IgD-negative memory B cell (primary cell): ENCODE measurements around the gene PPP1R18. TPM values are rescaled to one million over a fixed set of nuclear protein-coding genes. Genes with fewer than 3 reads are reported as not detected.

Experiments
- H3K27ac Mint-ChIP-seq, 3 donors: one replicate each; pipeline ENCODE4 v1.8.0; 2020 to 2022; ENCODE audit warnings: mild to moderate bottlenecking in 3 of 3, mixed read lengths in 3 of 3, moderate library complexity in 1 of 3
- H3K27me3 Mint-ChIP-seq: one replicate; pipeline ENCODE4 v1.8.0; 2021; ENCODE audit warnings: mixed read lengths
- H3K36me3 Mint-ChIP-seq: one replicate; pipeline ENCODE4 v1.8.0; 2020; ENCODE audit warnings: mild to moderate bottlenecking, mixed read lengths
- H3K4me1 Mint-ChIP-seq, 3 donors: one replicate each; pipeline ENCODE4 v1.8.0; 2020 to 2022; ENCODE audit warnings: mixed read lengths in 3 of 3, mild to moderate bottlenecking in 1 of 3
- H3K4me3 Mint-ChIP-seq, 4 donors: one replicate each; pipeline ENCODE4 v1.8.0; 2020 to 2022; ENCODE audit warnings: mild to moderate bottlenecking in 4 of 4, mixed read lengths in 4 of 4, moderate library complexity in 3 of 4
- H3K9me3 Mint-ChIP-seq, 3 donors: one replicate each; pipeline ENCODE4 v1.8.0; 2020 to 2021; ENCODE audit warnings: mixed read lengths in 3 of 3, mild to moderate bottlenecking in 1 of 3
- polyA plus RNA-seq: library from polyadenylated mRNA; unstranded; fragments of 300-500 nt; fragmentation: Illumina TruSeq; gene quantifications from one replicate; pipeline ENCODE4 v1.2.3, GENCODE V29; 2021

PPP1R18 gene
- polyA plus RNA-seq, 1 donor from 2014 or later, result 91.7 TPM

DNA sequence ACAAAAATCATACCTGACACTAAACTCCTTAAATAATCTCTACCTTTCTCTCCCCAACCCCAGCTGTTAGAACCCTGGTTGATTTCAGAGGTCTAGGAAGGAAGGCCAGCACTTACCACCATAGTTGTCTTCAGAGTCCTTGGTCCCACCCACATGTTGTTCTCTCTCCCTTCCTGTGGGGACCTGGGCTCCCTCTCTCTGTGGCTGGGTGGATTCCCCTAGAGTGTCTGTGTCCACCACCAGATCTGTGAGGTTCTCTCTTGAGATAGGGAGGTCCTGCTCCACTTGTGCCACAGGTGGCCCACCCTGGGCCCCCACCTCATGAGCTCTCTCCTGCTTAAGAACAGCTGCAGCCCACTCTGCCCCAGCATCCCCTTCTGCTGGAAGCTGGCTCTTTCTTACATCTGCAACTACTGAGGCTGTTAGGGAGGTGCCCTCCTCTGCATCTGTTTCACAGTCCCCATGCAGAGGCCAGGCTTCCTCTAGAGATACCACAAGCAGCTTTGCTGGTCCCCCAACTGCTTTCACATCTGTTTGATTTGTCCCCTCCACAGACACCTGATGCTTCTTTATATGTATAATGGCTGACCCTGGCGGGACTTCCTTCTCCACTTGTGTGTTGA, 25.4 kb upstream of the PPP1R18 start:
- peak overlapping the region in 1 of 4 donors; percentile 17 for H3K4me3 Mint-ChIP-seq
- peaks cover 19 to 33% (median 29%) of the 10 kb centered on the region in 3 donors for H3K4me1 Mint-ChIP-seq
- no peaks in the 10 kb centered on the region for H3K27me3 Mint-ChIP-seq
- no peak overlapping the region for H3K27ac Mint-ChIP-seq
- H3K36me3 Mint-ChIP-seq, result peaks cover 12% of the 10 kb centered on the region
- no peaks in the 10 kb centered on the region for H3K9me3 Mint-ChIP-seq

DNA sequence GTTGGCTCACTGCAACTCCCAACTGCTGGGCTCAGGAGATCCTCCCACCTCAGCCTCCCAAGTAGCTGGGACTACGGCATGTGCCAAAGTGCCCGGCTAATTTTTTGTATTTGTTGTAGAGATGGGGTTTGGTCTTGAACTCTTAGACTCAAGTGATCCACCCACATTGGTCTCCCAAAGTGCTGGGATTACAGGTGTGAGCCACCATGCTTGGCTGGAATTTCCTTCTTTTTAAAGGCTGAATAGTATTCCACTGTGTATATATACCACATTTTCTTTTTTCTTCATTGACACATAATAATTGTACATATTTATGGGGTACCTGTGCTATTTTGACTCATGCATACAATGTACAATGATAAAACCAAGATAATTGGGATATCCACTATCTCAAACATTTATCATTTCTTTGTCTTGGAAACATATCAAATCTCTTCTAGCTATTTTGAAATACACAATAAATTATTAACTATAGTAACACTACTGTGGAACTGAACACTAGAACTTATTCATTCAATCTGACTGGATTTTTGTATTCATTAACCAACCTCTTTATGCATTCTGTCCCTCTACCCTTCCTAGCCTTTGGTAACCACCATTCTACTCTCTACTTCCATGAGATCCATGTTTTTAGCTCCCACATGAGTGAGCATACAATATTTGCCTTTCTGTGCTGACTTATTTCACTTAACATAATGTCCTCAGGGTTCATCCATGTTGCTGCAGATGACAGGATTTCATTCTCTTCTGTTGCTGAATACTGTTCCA, 22.8 kb upstream of the PPP1R18 start:
- H3K9me3 Mint-ChIP-seq, result no peaks in the 10 kb centered on the region
- no peaks in the 10 kb centered on the region for H3K27me3 Mint-ChIP-seq
- H3K4me1 Mint-ChIP-seq, result peaks cover 15 to 16% (median 15%) of the 10 kb centered on the region in 3 donors
- H3K4me3 Mint-ChIP-seq, result no peak overlapping the region
- H3K27ac Mint-ChIP-seq, result no peak overlapping the region
- peaks cover 10% of the 10 kb centered on the region for H3K36me3 Mint-ChIP-seq

DNA sequence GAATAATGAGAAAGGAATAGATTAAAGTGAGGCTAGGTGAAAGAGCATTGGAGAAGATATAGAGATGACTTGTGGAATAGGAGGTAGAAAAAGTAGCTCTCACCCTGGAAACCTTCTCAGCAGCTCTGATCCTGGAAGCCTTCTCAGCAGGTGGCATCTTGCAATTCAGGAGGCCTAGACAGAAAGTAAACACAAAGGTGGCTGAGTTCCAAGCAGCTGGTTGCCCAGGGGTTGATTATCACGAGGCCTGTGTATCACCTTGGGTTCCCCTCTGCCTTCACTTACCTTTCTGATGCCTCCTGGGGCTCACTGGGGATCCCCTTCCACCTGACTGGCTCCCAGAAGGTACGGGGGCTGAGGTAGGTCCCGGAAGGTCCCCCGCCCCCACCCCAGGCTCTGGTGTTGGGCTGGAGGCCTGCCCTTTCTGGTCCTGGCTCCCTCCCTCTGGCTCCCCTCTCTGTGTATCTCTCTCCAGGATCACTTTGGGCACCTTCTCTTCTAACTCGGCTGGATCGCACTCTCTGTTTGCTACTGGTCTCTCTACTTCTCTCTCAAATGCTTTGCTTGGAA, 20.9 kb upstream of the PPP1R18 start:
- no peak overlapping the region for H3K4me3 Mint-ChIP-seq
- H3K4me1 Mint-ChIP-seq, result peaks cover 8 to 13% (median 11%) of the 10 kb centered on the region in 3 donors
- no peaks in the 10 kb centered on the region for H3K27me3 Mint-ChIP-seq
- peaks cover 10% of the 10 kb centered on the region for H3K36me3 Mint-ChIP-seq
- H3K9me3 Mint-ChIP-seq, result no peaks in the 10 kb centered on the region
- peak overlapping the region in 1 of 3 donors; percentile 78 for H3K27ac Mint-ChIP-seq

DNA sequence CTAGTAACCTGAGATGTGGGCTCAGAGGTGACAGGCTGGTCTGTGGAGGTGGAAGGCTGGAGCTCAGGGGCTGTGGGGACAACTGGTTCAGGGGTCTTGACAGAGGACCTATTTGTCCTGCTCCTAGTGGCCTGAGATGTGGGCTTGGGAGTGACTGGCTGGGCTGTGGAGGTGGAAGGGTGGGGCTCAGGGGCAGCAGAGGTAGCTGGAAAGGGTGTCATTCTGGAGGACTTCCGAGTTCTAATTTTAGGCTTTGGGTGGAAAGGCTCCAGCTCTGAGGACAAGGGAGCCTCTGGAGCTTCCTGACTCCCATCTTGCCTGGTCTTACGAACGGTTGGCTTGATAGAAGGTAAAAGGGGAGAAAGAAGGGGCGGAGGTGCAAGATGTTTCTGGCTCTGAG, 19.2 kb upstream of the PPP1R18 start:
- no peaks in the 10 kb centered on the region for H3K27me3 Mint-ChIP-seq
- H3K4me1 Mint-ChIP-seq, result peaks cover 3 to 5% (median 5%) of the 10 kb centered on the region in 3 donors
- no peak overlapping the region for H3K27ac Mint-ChIP-seq
- H3K4me3 Mint-ChIP-seq, result no peak overlapping the region
- H3K9me3 Mint-ChIP-seq, result no peaks in the 10 kb centered on the region
- H3K36me3 Mint-ChIP-seq, result peaks cover 8% of the 10 kb centered on the region

DNA sequence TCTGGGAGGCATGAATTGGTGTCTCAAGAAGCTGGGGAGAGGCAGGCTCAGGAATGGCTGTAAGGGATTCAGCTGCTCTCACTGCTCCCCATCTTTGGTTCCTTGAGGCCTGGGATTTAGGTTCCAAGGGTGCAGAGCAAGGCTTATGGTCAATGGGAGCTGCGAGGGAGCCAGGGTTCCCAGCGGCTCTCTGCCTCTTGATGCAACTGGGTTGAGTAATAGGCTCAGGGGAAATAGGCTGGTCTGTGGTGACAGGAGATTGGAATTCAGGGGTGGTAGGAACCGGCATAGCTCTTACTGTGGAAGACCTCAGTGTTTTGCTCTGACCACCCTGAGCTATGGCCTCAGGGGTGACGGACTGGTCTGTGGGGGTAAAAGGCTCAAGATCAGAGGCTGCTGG, 17.4 kb upstream of the PPP1R18 start:
- no peaks in the 10 kb centered on the region for H3K27me3 Mint-ChIP-seq

DNA sequence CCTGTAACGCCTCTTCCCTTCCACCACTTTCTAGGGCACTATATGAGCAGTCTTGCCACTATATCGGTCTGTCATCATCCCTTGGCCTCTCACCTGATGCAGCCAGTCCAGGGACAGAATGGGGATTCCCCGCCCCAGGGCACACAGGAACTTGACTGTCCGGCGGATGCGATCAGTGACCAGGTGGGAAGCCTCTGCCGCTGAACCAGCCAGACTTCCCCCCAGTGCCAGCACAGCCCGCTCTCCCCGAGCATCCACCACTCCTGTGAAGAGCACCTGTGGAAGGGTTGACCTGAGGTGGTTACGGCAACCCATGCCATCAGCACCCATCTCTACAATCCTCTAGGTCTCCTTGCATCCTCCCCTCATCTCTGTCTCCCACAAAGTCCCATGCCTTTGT, 16.6 kb upstream of the PPP1R18 start:
- no peak overlapping the region for H3K27ac Mint-ChIP-seq
- no peaks in the 10 kb centered on the region for H3K27me3 Mint-ChIP-seq
- peaks cover 8% of the 10 kb centered on the region for H3K36me3 Mint-ChIP-seq
- H3K4me1 Mint-ChIP-seq, result peaks cover 0 to 5% (median 5%) of the 10 kb centered on the region in 3 donors
- H3K4me3 Mint-ChIP-seq, result no peak overlapping the region
- no peaks in the 10 kb centered on the region for H3K9me3 Mint-ChIP-seq

More for the DNA sequence above, 17.4 kb upstream of the PPP1R18 start:
- Mint-ChIP-seq H3K4me3 (no peak overlapping the region), H3K27ac (no peak overlapping the region), H3K4me1 (peaks cover 0 to 5% (median 5%) of the 10 kb centered on the region in 3 donors), H3K36me3 (peaks cover 8% of the 10 kb centered on the region), H3K9me3 (no peaks in the 10 kb centered on the region)

DNA sequence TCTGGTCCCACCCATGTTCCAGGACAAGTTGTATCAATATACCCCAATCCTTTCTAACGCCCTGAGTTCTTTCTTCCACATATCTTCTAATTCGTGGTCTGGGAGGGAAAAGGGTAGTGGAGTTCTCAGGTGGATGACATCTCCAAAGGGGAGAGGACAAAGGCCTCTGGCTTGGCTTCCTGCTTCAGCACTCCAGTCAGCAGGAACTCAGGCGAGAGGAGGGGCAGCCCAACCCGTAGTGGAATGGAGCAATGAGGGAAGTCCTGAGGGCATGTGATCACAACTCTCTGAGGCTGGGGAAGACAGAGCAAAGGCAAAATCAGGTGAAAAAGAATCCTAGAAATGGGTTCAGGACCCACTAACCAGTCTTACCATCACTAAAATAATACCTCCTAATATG, 13.9 kb upstream of the PPP1R18 start:
- Mint-ChIP-seq H3K27me3 (no peaks in the 10 kb centered on the region), H3K4me1 (no peaks in the 10 kb centered on the region), H3K4me3 (no peak overlapping the region), H3K9me3 (no peaks in the 10 kb centered on the region), H3K36me3 (peaks cover 1% of the 10 kb centered on the region), H3K27ac (peak overlapping the region in 2 of 3 donors; percentile 59 to 81)

DNA sequence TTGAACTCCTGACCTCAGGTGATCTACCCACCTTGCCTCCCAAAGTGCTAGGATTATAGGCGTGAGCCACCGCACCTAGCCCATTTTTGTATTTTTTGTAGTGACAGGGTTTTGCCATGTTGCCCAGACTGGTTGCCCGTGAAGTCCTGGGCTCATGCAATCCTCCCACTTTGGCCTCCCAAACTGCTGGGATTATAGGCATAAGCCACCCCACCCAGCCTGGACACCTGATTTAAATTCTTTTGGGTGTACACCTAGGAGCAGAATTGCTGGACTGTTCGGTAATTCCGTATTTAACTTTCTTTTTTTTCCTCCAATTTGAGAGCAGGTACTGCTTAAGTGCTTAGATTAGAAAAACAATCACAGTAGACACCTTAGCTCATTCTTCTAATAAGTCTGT, 10.0 kb upstream of the PPP1R18 start:
- Mint-ChIP-seq H3K4me3 (no peak overlapping the region), H3K9me3 (no peaks in the 10 kb centered on the region), H3K27me3 (no peaks in the 10 kb centered on the region), H3K27ac (no peak overlapping the region), H3K36me3 (no peaks in the 10 kb centered on the region), H3K4me1 (peaks cover 2 to 6% (median 5%) of the 10 kb centered on the region in 3 donors)

DNA sequence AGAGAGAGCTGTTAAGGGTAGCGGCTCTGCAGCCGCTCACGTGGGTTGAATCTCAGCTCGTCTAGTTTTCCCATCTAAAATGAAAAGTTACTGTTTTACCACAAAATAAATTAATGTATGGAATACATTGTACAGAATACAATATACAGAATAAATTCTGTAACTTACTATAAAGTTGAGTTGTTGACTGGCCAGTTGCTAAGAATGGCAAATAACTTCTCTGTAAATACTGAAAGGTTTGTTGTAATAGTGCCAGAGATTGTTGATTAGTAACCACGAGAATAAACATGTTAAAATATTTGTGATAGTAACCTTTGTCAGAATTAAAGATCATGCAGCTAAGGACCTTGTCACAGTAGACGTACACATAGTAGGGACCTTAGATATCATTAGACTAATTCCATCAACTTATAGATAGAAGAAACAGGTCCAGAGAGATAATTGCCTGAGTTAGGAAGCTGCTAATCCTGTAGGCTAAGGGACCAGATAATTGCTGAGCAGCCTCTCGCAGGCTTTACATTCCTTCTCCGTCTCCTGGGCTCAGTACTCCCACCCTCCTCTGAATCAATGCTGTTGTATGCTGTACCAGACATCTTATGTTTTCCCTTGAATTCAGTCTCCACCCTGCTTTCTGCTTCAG, 4.9 kb upstream of the PPP1R18 start:
- Mint-ChIP-seq H3K4me1 (peaks cover 33 to 38% (median 35%) of the 10 kb centered on the region in 3 donors), H3K4me3 (peak overlapping the region; percentile 99 to 100 (median 100)), H3K9me3 (no peaks in the 10 kb centered on the region), H3K36me3 (peaks cover 3% of the 10 kb centered on the region), H3K27me3 (no peaks in the 10 kb centered on the region), H3K27ac (peak overlapping the region; percentile 28 to 100 (median 78))

DNA sequence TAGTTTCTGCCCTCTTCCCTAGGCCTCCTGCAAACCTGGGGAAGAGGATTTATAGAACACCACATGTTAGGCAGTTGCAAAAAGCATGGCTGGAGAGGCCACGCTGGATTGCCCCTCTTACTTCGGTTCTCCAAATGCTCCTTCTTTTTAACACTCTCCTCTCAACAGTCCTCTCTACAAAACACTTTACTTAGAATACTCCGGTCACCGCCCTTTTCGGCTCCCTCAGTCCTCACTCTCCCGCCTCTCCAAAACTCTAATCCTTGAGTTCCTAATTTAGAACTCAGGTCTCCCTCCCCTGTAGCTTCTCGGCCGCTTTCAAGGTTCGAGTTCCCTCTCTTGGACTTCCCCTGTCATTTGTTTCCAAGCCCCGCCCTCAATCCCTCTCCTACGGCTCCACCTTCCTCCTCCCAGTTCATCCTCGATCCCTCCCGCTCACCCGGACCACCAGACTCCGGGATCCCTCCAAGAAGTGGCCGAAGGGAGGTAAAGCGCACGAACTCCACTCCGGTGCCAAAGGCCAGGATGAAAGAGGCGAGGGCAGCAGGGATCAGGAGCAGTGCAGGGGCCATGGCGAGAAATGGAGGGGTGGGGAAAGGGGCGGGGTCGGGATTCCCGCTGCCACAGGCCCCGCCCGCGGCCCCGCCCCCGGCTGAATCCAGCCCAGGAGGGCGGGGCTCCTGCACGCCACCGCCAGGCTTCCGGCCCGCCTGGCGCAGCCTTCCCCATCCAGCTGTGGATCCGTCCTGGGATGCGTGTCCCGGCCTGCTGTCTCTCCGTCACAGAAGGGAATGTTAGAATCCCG, 4.2 kb upstream of the PPP1R18 start, which contains the start of gene NRM:
Gene NRM (minus strand): TSS at position 582 of the 805 bp plus-strand sequence. CDS start 10 bp downstream, at position 572.
- Mint-ChIP-seq H3K27ac (peak within 1 kb of the TSS; percentile 98 to 100 (median 98)), H3K4me3 (peak within 1 kb of the TSS; percentile 99 to 100 (median 100)), H3K27me3 (no peaks in the 10 kb centered on the region), H3K9me3 (no peaks in the 10 kb centered on the region), H3K36me3 (peaks cover 3% of the 10 kb centered on the region), H3K4me1 (peaks cover 33 to 38% (median 35%) of the 10 kb centered on the region in 3 donors)

DNA sequence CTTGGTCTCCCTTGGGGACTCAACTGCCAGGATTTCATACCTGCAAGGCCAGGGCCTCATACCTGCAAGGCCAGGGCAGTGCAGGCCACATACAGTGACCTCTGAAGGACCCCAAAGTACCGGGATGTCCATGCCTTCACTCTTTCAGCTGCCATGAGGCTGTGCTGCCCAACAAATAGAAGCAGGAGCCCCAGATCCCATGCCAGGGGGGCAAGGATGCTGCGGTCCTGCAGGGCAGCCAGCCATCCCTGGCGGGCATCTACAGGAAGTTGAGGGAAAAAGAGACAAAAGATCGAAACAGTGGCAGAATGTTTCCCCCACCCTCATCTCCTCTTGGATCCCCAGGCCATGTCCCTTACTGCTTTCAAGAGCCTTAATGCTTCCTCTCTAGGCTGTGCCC, 3.5 kb upstream of the PPP1R18 start:
- Mint-ChIP-seq H3K4me1 (peaks cover 33 to 38% (median 35%) of the 10 kb centered on the region in 3 donors), H3K4me3 (peak overlapping the region; percentile 99 to 100 (median 100)), H3K27ac (peak overlapping the region; percentile 98 to 100 (median 98)), H3K36me3 (peaks cover 3% of the 10 kb centered on the region), H3K27me3 (no peaks in the 10 kb centered on the region), H3K9me3 (peaks cover 0 to 1% (median 0%) of the 10 kb centered on the region in 3 donors)

DNA sequence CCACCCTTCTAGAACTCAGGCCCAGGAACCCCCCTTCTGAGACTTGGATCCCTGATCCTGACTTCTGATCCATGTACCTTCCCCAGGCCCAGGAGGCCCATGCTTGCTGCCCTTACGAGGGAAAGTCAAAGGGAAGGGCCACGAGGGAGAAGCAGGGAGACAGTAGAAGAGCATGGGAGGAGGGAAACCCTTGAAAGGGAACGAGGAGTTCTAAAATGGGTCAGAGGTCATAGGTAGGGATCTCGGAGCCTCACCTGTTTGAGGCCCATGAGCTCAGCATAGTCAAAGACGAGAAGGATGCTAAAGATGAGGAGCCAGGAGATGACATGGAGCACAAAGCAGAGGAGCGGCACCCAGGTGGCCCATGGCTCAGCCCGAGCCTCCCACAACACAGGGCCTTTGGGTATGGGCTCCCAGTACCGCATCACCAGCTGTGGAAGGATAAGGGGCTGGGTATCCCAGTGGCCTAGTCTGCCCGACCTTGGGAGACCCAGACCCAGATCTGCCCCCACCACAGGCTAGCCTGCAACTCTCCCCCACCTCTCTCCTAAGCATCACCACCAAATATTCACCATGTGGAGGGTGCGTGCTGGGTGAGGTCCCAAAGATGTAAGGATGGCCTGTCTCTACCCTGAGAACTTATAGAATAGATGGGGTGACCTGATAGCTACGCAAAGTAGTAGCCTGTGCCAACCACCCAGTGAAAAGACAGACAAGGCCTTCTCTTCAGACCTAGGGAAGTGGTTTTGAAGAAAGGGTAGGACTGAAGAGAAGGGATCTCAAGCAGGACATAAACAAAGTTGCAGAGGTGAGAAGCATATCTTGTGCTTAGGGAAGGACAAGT, 2.8 kb upstream of the PPP1R18 start:
- peak overlapping the region; percentile 99 to 100 (median 100) for H3K4me3 Mint-ChIP-seq
- H3K4me1 Mint-ChIP-seq, result peaks cover 33 to 38% (median 35%) of the 10 kb centered on the region in 3 donors
- peaks cover 0 to 1% (median 0%) of the 10 kb centered on the region in 3 donors for H3K9me3 Mint-ChIP-seq
- peaks cover 3% of the 10 kb centered on the region for H3K36me3 Mint-ChIP-seq
- no peaks in the 10 kb centered on the region for H3K27me3 Mint-ChIP-seq
- peak overlapping the region; percentile 98 to 100 (median 98) for H3K27ac Mint-ChIP-seq

DNA sequence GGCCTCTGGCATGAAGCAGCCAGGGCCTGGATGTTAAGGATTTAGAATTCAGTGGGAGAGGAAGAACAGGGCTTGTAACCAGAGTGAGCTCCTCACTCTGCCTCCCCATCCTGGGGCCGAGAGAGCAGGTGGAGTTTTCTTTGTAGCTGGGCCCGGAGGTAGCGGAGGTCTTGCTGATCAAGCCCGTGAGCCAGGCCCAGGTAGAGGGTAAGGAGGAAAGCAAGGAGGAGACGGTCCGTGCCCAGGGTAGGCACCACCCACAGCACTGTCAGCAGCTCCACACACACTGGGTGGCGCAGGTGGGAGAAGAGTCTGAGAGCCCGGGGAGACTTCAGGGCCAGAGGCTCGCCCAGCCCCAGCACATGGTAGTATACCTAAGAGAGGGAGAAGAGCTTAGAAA, 2.1 kb upstream of the PPP1R18 start:
- H3K4me1 Mint-ChIP-seq, result peaks cover 33 to 38% (median 35%) of the 10 kb centered on the region in 3 donors
- no peaks in the 10 kb centered on the region for H3K27me3 Mint-ChIP-seq
- H3K4me3 Mint-ChIP-seq, result peak overlapping the region; percentile 99 to 100 (median 100)
- peaks cover 5% of the 10 kb centered on the region for H3K36me3 Mint-ChIP-seq
- peak overlapping the region; percentile 98 to 100 (median 98) for H3K27ac Mint-ChIP-seq
- H3K9me3 Mint-ChIP-seq, result peaks cover 0 to 1% (median 0%) of the 10 kb centered on the region in 3 donors
